ENCODE data around the gene FBXL17. TPM values are rescaled to one million over a fixed set of nuclear protein-coding genes. Genes with fewer than 3 reads are reported as not detected.
"Not testable (repeated sequence)": the region's sequence is repeated elsewhere in the genome, so short reads cannot be mapped to it uniquely, and the experiment has no call there.

FBXL17 gene
- total RNA-seq, 4 donors from 2014 or later, result 14.9 to 62.5 (median 20.6) TPM

DNA sequence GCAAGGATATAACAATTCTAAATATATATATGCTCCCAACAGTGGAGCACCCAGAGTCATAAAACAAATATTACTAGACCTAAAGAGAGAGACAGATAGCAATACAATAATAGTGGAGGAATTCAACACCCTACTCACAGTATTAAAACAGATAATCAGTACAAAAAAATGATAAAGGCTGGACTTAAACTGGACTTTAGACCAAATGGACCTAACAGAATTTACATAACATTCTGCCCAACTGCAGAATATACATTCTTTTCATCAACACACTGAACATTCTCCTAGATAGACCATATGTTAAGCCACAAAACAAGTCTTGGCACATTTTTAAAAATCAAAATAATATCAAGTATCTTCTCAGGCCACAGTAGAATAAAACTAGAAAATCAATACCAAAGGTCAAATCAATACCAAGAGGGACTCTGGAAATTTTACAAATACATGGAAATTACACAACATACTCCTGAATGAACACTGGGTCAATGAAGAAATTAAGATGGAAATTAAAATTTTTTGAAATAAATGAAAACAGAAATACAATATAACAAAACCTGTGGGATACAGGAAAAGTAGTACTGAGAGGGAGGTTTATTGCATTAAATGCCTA lies 100.8 kb downstream of the FBXL17 start:
- H3K27ac ChIP-seq, result no peak overlapping the region
- no peak for DNase-seq (ENCODE audit: low spot score in 2 of 2)
- H3K4me3 ChIP-seq, result no peak overlapping the region
- peaks cover 6% of the 10 kb centered on the region for H3K4me1 ChIP-seq
- TF ChIP-seq, protein P1, sequence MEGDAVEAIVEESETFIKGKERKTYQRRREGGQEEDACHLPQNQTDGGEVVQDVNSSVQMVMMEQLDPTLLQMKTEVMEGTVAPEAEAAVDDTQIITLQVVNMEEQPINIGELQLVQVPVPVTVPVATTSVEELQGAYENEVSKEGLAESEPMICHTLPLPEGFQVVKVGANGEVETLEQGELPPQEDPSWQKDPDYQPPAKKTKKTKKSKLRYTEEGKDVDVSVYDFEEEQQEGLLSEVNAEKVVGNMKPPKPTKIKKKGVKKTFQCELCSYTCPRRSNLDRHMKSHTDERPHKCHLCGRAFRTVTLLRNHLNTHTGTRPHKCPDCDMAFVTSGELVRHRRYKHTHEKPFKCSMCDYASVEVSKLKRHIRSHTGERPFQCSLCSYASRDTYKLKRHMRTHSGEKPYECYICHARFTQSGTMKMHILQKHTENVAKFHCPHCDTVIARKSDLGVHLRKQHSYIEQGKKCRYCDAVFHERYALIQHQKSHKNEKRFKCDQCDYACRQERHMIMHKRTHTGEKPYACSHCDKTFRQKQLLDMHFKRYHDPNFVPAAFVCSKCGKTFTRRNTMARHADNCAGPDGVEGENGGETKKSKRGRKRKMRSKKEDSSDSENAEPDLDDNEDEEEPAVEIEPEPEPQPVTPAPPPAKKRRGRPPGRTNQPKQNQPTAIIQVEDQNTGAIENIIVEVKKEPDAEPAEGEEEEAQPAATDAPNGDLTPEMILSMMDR (IDR thresholded peaks at IDR 0.05), result no peak
- TF ChIP-seq EP300 (IDR thresholded peaks at IDR 0.05) (no peak), POLR2AphosphoS5 (IDR thresholded peaks at IDR 0.05) (no peak), POLR2A (IDR thresholded peaks at IDR 0.05) (no peak)
- peaks cover 3% of the 10 kb centered on the region for H3K36me3 ChIP-seq
- H3K9me3 ChIP-seq, result peaks cover 24% of the 10 kb centered on the region
- H3K27me3 ChIP-seq, result no peaks in the 10 kb centered on the region

DNA sequence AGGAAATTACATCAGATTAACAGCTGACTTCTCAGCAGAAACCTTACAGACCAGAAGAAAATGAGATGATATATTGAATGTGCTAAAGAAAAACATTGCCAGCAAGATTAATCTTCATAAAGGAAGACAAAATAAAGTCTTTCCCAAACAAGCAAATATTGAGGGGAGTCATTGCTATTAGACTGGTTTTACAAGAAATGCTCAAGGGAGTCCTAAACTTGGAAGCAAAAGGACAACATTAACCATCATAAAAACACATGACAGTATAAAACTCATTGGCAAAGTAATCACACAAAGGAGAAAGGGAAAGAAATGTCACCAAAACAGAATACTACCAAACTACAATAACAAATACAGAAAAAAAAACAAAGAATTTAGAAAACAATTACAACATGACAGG lies 101.7 kb downstream of the FBXL17 start:
- TF ChIP-seq POLR2AphosphoS5 (IDR thresholded peaks at IDR 0.05) (no peak), POLR2A (IDR thresholded peaks at IDR 0.05) (no peak), EP300 (IDR thresholded peaks at IDR 0.05) (no peak)
- TF ChIP-seq, protein P1 (IDR thresholded peaks at IDR 0.05), result no peak
- Histone ChIP-seq H3K4me3 (no peak overlapping the region), H3K9me3 (peaks cover 23% of the 10 kb centered on the region), H3K27me3 (no peaks in the 10 kb centered on the region), H3K27ac (no peak overlapping the region), H3K36me3 (peaks cover 3% of the 10 kb centered on the region), H3K4me1 (peaks cover 6% of the 10 kb centered on the region)
- DNase-seq (ENCODE audit: low spot score in 2 of 2), result no peak

DNA sequence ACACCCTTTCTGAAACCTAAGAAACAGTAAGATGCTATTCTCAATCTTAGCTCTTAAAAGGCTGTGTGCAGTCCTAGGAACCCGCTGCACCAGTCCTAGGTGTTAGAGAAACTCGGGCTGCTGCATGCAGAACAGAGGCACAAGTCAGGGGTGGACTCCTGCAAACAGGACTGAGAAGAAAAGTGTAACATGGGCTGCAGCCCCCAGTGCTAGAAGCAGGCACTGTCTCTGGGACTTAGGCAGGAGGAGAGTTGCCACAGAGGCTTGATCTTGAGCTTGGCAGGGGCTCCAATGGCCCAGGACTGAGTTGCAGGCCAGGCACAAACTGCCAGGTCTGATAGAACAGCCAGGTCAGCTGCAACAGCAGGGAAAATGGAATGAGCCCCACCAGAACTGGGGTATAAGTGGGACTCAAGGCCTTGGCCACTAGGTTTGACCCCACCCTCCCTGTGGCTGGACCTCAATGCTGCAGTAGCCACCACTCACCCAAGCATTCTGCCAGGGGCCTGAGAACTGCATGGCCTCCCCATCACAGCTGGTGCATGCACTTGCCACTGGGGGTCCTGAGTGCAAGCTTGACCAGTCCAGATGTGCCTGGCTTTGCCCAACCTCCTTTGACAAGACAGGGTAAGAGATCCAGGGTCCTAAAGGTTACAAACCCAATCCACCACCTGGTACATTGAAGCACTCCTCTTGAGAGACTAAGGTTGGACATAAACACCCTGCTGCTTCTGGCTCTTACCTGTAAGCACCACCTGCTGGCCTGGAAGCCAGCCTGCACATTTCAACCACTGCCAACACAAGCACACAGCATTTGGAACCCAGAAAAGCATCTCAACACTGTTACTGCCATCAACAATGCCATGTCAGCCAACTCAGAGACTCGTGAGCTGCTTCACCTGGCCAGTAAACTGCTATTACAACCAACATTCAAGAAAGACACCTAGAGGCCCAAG lies 103.3 kb downstream of the FBXL17 start:
- H3K36me3 ChIP-seq, result no peaks in the 10 kb centered on the region
- 88% methylated on average over 3 of the region's 3 CpGs for WGBS
- H3K27ac ChIP-seq, result no peak overlapping the region
- no peaks in the 10 kb centered on the region for H3K27me3 ChIP-seq
- peaks cover 13% of the 10 kb centered on the region for H3K9me3 ChIP-seq
- DNase-seq (ENCODE audit: low spot score in 2 of 2), result no peak
- no peak overlapping the region for H3K4me3 ChIP-seq
- H3K4me1 ChIP-seq, result peaks cover 6% of the 10 kb centered on the region
- TF ChIP-seq, protein P1 (IDR thresholded peaks at IDR 0.05), result no peak
- TF ChIP-seq POLR2A (IDR thresholded peaks at IDR 0.05), result no peak
- no peak for TF ChIP-seq EP300 (IDR thresholded peaks at IDR 0.05)
- no peak for TF ChIP-seq POLR2AphosphoS5 (IDR thresholded peaks at IDR 0.05)

DNA sequence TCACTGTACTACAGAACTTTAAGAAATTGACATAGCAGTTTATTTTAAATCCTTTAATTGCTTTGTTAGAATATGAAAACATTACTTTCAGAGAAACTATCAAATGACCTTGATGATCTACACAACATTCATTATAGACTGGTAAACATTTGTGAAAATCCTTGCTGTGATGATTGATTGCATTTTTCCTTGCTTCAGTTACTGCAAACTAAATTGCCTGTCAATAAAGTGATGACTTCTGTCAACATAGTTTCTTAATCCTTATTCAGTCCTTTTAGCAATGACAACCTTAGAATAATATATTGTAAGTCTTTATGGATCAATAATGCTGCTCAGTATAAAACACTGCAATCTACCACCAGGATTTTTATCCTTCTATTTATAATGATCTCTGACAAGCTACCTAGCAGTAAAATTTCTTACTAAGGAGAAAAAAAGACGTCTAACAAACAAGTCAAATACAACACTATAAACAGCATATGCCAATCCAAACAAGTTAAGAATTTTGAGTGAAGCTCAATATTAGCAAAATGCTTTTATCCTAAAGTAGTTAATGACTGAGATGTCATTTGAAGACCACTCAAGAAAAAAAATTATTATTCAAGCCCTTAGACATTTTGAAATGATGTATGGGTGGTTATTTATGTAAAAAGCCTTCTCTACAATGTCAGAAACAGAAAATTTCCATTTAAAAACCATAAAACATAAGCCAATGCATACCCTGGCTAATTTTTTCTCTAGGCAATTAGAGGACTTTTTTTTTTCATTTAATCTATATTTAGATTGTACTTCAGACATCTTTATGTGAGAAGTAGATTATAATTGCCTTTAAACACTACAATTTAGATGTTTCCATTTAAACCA lies 105.5 kb downstream of the FBXL17 start:
- no peaks in the 10 kb centered on the region for H3K36me3 ChIP-seq
- no peak overlapping the region for H3K4me3 ChIP-seq
- WGBS, result 88% methylated on average over 1 of the region's 1 CpG
- H3K9me3 ChIP-seq, result no peaks in the 10 kb centered on the region
- peaks cover 6% of the 10 kb centered on the region for H3K4me1 ChIP-seq
- no peak for DNase-seq (ENCODE audit: low spot score in 2 of 2)
- no peak overlapping the region for H3K27ac ChIP-seq
- TF ChIP-seq POLR2A (IDR thresholded peaks at IDR 0.05), result no peak
- TF ChIP-seq, protein P1 (IDR thresholded peaks at IDR 0.05), result no peak
- TF ChIP-seq EP300 (IDR thresholded peaks at IDR 0.05), result no peak
- TF ChIP-seq POLR2AphosphoS5 (IDR thresholded peaks at IDR 0.05), result no peak
- no peaks in the 10 kb centered on the region for H3K27me3 ChIP-seq

DNA sequence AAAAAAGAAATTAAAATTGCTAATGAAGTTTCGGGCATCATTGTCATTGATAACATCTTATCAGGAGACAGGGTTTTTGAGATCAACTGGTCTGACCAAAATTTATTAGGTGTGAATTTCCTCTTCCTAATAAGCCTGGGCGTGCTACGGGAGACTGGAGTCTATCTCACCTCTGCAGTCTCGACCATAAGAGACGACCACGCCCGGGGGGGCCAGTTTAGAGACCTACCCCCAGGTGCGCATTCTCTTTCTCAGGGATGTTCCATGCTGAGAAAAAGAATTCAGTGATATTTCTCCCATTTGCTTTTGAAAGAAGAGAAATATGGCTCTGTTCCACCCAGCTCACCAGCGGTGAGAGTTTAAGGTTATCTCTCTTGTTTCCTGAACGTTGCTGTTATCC lies 107.8 kb downstream of the FBXL17 start:
- WGBS, result 87% methylated on average over 10 of the region's 10 CpGs
- not testable (repeated sequence) for H3K4me1 ChIP-seq; DNase-seq (ENCODE audit: low spot score in 2 of 2); H3K27me3 ChIP-seq; H3K27ac ChIP-seq; H3K36me3 ChIP-seq; H3K4me3 ChIP-seq; H3K9me3 ChIP-seq
